PC-3 (cell line): ENCODE results near the gene SLC16A7. TPM values are rescaled to one million over a fixed set of nuclear protein-coding genes. Genes with fewer than 3 reads are reported as not detected.

ENCODE experiments used
- ATAC-seq: fragments of 200-7000 bp; cut with Tn5 transposase; 2 replicates; pipeline ENCODE4 v1.9.1; 2020; ENCODE audit warnings: mild to moderate bottlenecking, moderate library complexity
- BruUV-seq: library from RNA; stranded (reverse); fragments of 400-500 nt; replicated peaks from 2 replicates; lab custom pipeline; 2021; lab: Mats Ljungman, UMichigan
- CTCF ChIA-PET: fragments of 300-600 bp; sonication (Branson Sonifier 250); formaldehyde crosslinking; loops from one replicate; lab custom pipeline; 2022; ENCODE audit warnings: antibody characterized with exemption; lab: Charles Lee
- POLR2A ChIA-PET: fragments of 300-600 bp; sonication (Branson Sonifier 250); formaldehyde crosslinking; loops from one replicate; lab custom pipeline; 2022; ENCODE audit warnings: antibody characterized with exemption; ENCODE audit not compliant: unreplicated experiment; lab: Charles Lee
- DNase-seq: peaks from one replicate; pipeline ENCODE4 v3.0.0-alpha.2; 2015
- H2AFZ ChIP-seq: fragments of 300-600 bp; sonication (generic); 2 replicates; pipeline ENCODE4 v1.6.0; 2016; ENCODE audit warnings: antibody characterized with exemption, low read length
- H3F3A ChIP-seq: fragments of 300-600 bp; sonication (generic); one replicate; pipeline ENCODE4 v1.6.0; 2017; ENCODE audit warnings: antibody characterized with exemption, low read length, control low read depth, mild to moderate bottlenecking; ENCODE audit not compliant: unreplicated experiment
- H3K27ac ChIP-seq: fragments of 300-600 bp; sonication (generic); 2 replicates; pipeline ENCODE4 v1.5.1; 2016; ENCODE audit warnings: mild to moderate bottlenecking, low read length
- H3K27me3 ChIP-seq: fragments of 300-600 bp; sonication (generic); 2 replicates; pipeline ENCODE4 v1.6.1; 2016; ENCODE audit warnings: low read length, mixed read lengths
- H3K36me3 ChIP-seq: fragments of 300-600 bp; sonication (generic); 2 replicates; pipeline ENCODE4 v1.6.1; 2016; ENCODE audit warnings: low read depth, mixed run types, low read length, mixed read lengths
- H3K4me1 ChIP-seq: fragments of 300-600 bp; sonication (generic); 2 replicates; pipeline ENCODE4 v1.5.1; 2016; ENCODE audit warnings: low read length; ENCODE audit not compliant: insufficient read depth
- H3K4me2 ChIP-seq: fragments of 300-600 bp; sonication (generic); 2 replicates; pipeline ENCODE4 v1.6.0; 2016; ENCODE audit warnings: low read length
- H3K4me3 ChIP-seq: fragments of 300-600 bp; sonication (generic); 2 replicates; pipeline ENCODE4 v1.5.1; 2016; ENCODE audit warnings: mild to moderate bottlenecking, low read length, mixed read lengths
- H3K79me2 ChIP-seq: fragments of 300-600 bp; sonication (generic); 2 replicates; pipeline ENCODE4 v1.6.1; 2017; ENCODE audit warnings: low read length, mixed read lengths
- H3K9ac ChIP-seq: fragments of 300-600 bp; sonication (generic); 2 replicates; pipeline ENCODE4 v1.6.0; 2016; ENCODE audit warnings: mild to moderate bottlenecking, low read length
- H3K9me2 ChIP-seq: fragments of 300-600 bp; sonication (generic); replicated peaks from 2 replicates; pipeline ENCODE4 v1.6.1; 2016; ENCODE audit warnings: mixed run types, low read length, mixed read lengths
- H3K9me3 ChIP-seq: fragments of 300-600 bp; sonication (generic); 2 replicates; pipeline ENCODE4 v1.6.1; 2016; ENCODE audit warnings: low read length, mixed read lengths
- H4K20me1 ChIP-seq: fragments of 300-600 bp; sonication (generic); 2 replicates; pipeline ENCODE4 v1.6.1; 2016; ENCODE audit warnings: low read length, mixed read lengths
- EZH2 ChIP-seq: fragments of 300-600 bp; sonication (generic); IDR thresholded peaks from one replicate; pipeline ENCODE4 v1.6.1; 2017; ENCODE audit warnings: antibody characterized with exemption, mild to moderate bottlenecking, low read length; ENCODE audit not compliant: unreplicated experiment
- EZH2phosphoT487 ChIP-seq: fragments of 300-600 bp; sonication (generic); IDR thresholded peaks from 2 replicates; pipeline ENCODE4 v1.6.1; 2018; ENCODE audit warnings: mild to moderate bottlenecking, antibody characterized with exemption, low read length, borderline replicate concordance
- intact Hi-C: fragments of 100-400 bp; cut with micrococcal nuclease; formaldehyde crosslinking; loops from 2 replicates; pipeline ENCODE4 v1.9.0; 2023
- total RNA-seq: library from RNA; depleted of rRNA; stranded (reverse); fragments of >200 nt; gene quantifications from 2 replicates; pipeline ENCODE4 v1.2.3, GENCODE V29; 2014
- TF ChIP-seq, protein P1 (sequence below): fragments of 300-600 bp; sonication (generic); conservative IDR thresholded peaks from 2 replicates; pipeline ENCODE4 v1.5.1; 2017; ENCODE audit warnings: antibody characterized with exemption, low read depth, mild to moderate bottlenecking, low read length

SLC16A7 gene
- total RNA-seq, 1 experiment from 2014 or later, result 11.4 TPM

DNA sequence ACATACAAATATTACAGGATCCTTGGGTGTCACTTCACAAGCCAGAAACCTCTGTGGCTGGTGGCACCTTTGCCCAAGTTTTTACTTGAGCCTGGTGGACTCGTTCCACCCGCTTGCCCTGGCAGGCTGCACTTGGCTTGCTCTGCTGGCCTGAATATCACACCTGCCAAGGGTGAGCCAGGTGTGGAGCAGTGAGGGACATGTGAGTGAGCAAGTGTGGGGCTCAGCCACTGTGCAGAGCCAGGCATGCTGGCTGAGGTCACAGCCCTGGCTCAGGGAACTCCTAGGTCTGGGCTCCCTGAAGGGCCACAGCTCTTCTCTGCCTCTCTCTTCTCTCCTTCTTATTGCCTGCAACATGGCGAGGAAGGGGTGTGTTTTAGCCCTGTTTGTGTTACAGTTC, 82.0 kb downstream of the SLC16A7 start:
- no peak for TF ChIP-seq EZH2phosphoT487
- TF ChIP-seq, protein P1, sequence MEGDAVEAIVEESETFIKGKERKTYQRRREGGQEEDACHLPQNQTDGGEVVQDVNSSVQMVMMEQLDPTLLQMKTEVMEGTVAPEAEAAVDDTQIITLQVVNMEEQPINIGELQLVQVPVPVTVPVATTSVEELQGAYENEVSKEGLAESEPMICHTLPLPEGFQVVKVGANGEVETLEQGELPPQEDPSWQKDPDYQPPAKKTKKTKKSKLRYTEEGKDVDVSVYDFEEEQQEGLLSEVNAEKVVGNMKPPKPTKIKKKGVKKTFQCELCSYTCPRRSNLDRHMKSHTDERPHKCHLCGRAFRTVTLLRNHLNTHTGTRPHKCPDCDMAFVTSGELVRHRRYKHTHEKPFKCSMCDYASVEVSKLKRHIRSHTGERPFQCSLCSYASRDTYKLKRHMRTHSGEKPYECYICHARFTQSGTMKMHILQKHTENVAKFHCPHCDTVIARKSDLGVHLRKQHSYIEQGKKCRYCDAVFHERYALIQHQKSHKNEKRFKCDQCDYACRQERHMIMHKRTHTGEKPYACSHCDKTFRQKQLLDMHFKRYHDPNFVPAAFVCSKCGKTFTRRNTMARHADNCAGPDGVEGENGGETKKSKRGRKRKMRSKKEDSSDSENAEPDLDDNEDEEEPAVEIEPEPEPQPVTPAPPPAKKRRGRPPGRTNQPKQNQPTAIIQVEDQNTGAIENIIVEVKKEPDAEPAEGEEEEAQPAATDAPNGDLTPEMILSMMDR, result no peak
- no peak for TF ChIP-seq EZH2
- H3K9me3 ChIP-seq, result no peaks in the 10 kb centered on the region
- 0 out of 2 replicates have a peak, but pooled peaks cover 5% of the 10 kb centered on the region for H3K9me2 ChIP-seq
- H3K9ac ChIP-seq, result no peak overlapping the region
- ChIA-PET POLR2A (no interaction called here), CTCF (no interaction called here)
- no peaks in the 10 kb centered on the region for H3K79me2 ChIP-seq
- no peaks in the 10 kb centered on the region for H3K4me1 ChIP-seq
- H3K36me3 ChIP-seq, result no peaks in the 10 kb centered on the region
- H2AFZ ChIP-seq, result no peak overlapping the region
- intact Hi-C loops, result no loop called here
- H3K4me3 ChIP-seq, result no peak overlapping the region
- no peaks in the 10 kb centered on the region for H4K20me1 ChIP-seq
- no peaks in the 10 kb centered on the region for H3F3A ChIP-seq
- no peak for DNase-seq
- no peak overlapping the region for H3K4me2 ChIP-seq
- BruUV-seq, result no TSS peak
- no peaks in the 10 kb centered on the region for H3K27me3 ChIP-seq
- ATAC-seq, result no peak
- no peak overlapping the region for H3K27ac ChIP-seq

GRCh38 chr12:59678759-59679411, 83.1 kb downstream of the SLC16A7 start:
- Histone ChIP-seq H3K4me2 (no peak overlapping the region), H3K27ac (no peak overlapping the region), H3K36me3 (no peaks in the 10 kb centered on the region), H3K9ac (no peak overlapping the region), H3K4me1 (no peaks in the 10 kb centered on the region), H4K20me1 (no peaks in the 10 kb centered on the region), H3F3A (no peaks in the 10 kb centered on the region), H3K9me2 (0 out of 2 replicates have a peak, but pooled peaks cover 5% of the 10 kb centered on the region), H3K4me3 (no peak overlapping the region), H3K79me2 (no peaks in the 10 kb centered on the region), H3K9me3 (no peaks in the 10 kb centered on the region), H3K27me3 (no peaks in the 10 kb centered on the region), H2AFZ (no peak overlapping the region)
- DNase-seq (no peak), ATAC-seq (no peak)
- POLR2A ChIA-PET, result no interaction called here
- no TSS peak for BruUV-seq
- intact Hi-C loops, result no loop called here
- TF ChIP-seq, protein P1, result no peak
- TF ChIP-seq EZH2 (no peak), EZH2phosphoT487 (no peak)
- CTCF ChIA-PET, result no interaction called here

DNA sequence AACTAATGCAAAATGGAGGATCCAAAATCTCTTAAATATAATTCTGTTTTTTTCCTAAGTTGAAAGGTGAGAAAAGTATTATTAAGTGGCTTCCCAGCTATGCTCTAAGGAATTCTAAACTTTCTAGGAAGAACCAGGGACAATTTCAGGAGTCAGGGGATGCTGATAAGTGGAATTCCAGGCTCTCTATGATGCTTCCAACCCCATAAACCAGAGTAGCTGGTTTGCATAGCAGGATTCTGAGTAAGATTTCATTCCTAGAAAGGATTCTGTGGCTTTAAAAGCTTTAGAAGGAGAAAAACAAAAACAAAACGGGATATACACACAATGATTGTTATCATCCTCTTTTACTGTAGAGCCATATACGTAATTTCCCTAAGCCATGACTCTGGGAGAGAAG, 93.9 kb downstream of the SLC16A7 start:
- Histone ChIP-seq H2AFZ (no peak overlapping the region), H3K4me3 (no peak overlapping the region), H3K4me2 (no peak overlapping the region), H3K27me3 (no peaks in the 10 kb centered on the region), H3K36me3 (no peaks in the 10 kb centered on the region), H3F3A (no peaks in the 10 kb centered on the region), H3K9me2 (no peaks in the 10 kb centered on the region), H3K9ac (no peak overlapping the region), H4K20me1 (no peaks in the 10 kb centered on the region), H3K4me1 (no peaks in the 10 kb centered on the region), H3K27ac (no peak overlapping the region), H3K9me3 (no peaks in the 10 kb centered on the region), H3K79me2 (no peaks in the 10 kb centered on the region)
- intact Hi-C loops, result no loop called here
- TF ChIP-seq EZH2 (no peak), EZH2phosphoT487 (no peak)
- TF ChIP-seq, protein P1, result no peak
- POLR2A ChIA-PET, result no interaction called here
- peak; percentile 5 for DNase-seq
- no TSS peak for BruUV-seq
- CTCF ChIA-PET, result no interaction called here
- ATAC-seq, result no peak
